ENCODE measurements around the gene PIK3CD. TPM values are rescaled to one million over a fixed set of nuclear protein-coding genes. Genes with fewer than 3 reads are reported as not detected.

The PIK3CD gene
- polyA plus RNA-seq, 1 of the 3 experiments (the other 2 are of a cell fraction), result 6.0 TPM

DNA sequence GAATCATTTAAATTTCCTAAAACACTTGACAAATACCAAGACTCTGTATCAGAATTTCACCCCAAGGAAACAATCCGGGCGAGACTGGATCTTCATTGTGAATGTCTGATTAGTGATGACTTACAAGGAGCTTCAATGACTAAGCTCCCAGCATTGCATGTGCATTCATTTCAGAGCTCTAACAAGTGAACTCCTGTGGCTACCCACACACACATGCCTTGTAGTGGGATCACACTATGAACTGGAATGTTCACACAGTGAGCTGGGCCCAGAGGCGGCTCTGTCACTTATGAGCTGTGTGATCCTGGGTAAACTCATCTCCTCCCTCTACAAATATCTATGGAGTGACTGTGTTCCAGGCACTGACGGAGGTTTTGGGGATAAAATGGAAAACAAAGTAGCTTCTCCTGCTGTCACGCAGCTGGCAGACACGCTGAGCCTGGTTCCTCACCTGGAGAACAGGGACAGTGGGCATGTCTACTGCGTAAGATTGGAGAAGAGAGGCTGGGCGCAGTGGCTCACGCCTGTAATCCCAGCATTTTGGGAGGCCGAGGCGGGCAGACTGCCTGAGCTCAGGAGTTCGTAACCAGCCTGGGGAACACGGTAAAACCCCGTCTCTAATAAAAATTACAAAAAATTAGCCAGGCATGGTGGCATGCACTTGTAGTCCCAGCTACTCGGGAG, 115.4 kb downstream of the PIK3CD start:
- H3K36me3 ChIP-seq (replicated peaks in 1 of 2; ENCODE audit: control insufficient read depth in 1 of 2, insufficient read depth in 2 of 2, low read length in 1 of 2), result no peaks in the 10 kb centered on the region
- peaks cover 0 to 15% of the 10 kb centered on the region in 2 experiments; a peak in 1 of 4 replicates for H3K4me1 ChIP-seq (ENCODE audit: control insufficient read depth in 1 of 2, insufficient read depth in 2 of 2, low read depth in 1 of 2, low read length in 1 of 2)
- ChIA-PET CTCF (interaction anchor here (1.2 to 2.1 kb wide), 4 partner anchors 15 to 100 kb away, joined by 3 to 10 read pairs (median 4); no protein-coding TSS in a partner anchor), POLR2A (no interaction called here)
- H3K27ac ChIP-seq (ENCODE audit: low read depth in 2 of 2, low read length in 1 of 2), result peak overlapping the region in 1 of 2 experiments; percentile 93; a peak in 2 of 4 replicates
- H2AFZ ChIP-seq (ENCODE audit: low read depth), result no peak overlapping the region
- peaks cover 33% of the 10 kb centered on the region for H3F3A ChIP-seq (replicated peaks; ENCODE audit: insufficient read depth)
- no peaks in the 10 kb centered on the region for H3K9me2 ChIP-seq
- no peaks in the 10 kb centered on the region for H3K27me3 ChIP-seq (ENCODE audit: insufficient read depth)
- peaks cover 37% of the 10 kb centered on the region for H3K79me2 ChIP-seq (ENCODE audit: insufficient read depth)
- 77% methylated on average over 14 of the region's 15 CpGs for WGBS (ENCODE audit: low lambda C conversion rate)
- H3K4me2 ChIP-seq, result no peak overlapping the region
- H3K4me3 ChIP-seq (ENCODE audit: low read depth in 2 of 2, low read length in 1 of 2), result no peak overlapping the region
- H3K9me3 ChIP-seq, result no peaks in the 10 kb centered on the region
- H3K9ac ChIP-seq, result peak overlapping the region; percentile 40; the same call in 1 of the 2 replicates
- no peak for DNase-seq
- 0 out of 2 replicates have a peak, but pooled peaks cover 3% of the 10 kb centered on the region for H4K20me1 ChIP-seq (ENCODE audit: insufficient read depth)
- no peak; the same call in 1 of the 2 replicates for TF ChIP-seq POLR2AphosphoS5 (IDR thresholded peaks at IDR 0.05; ENCODE audit: low read depth, low read length)
- TF ChIP-seq YY1 (IDR thresholded peaks at IDR 0.05; ENCODE audit: low read depth), result no peak
- peak; percentile 55; the same call in 1 of the 2 replicates for TF ChIP-seq SIN3A (IDR thresholded peaks at IDR 0.05; ENCODE audit: borderline replicate concordance, low read depth, low read length)
- no peak for TF ChIP-seq GABPA (IDR thresholded peaks at IDR 0.05; ENCODE audit: low read depth)
- TF ChIP-seq MEF2A (IDR thresholded peaks at IDR 0.05; ENCODE audit: borderline replicate concordance, low read depth), result no peak
- TF ChIP-seq TEAD4 (IDR thresholded peaks at IDR 0.05; ENCODE audit: borderline replicate concordance, insufficient read depth), result no peak
- TF ChIP-seq RFX5 (IDR thresholded peaks at IDR 0.05; ENCODE audit: low read length), result no peak
- peak; percentile 63 for TF ChIP-seq TCF12 (IDR thresholded peaks at IDR 0.05)
- TF ChIP-seq RXRA (IDR thresholded peaks at IDR 0.05; ENCODE audit: borderline replicate concordance, low read depth), result no peak
- no peak for TF ChIP-seq RCOR1 (IDR thresholded peaks at IDR 0.05; ENCODE audit: low read length)
- TF ChIP-seq, protein P1, sequence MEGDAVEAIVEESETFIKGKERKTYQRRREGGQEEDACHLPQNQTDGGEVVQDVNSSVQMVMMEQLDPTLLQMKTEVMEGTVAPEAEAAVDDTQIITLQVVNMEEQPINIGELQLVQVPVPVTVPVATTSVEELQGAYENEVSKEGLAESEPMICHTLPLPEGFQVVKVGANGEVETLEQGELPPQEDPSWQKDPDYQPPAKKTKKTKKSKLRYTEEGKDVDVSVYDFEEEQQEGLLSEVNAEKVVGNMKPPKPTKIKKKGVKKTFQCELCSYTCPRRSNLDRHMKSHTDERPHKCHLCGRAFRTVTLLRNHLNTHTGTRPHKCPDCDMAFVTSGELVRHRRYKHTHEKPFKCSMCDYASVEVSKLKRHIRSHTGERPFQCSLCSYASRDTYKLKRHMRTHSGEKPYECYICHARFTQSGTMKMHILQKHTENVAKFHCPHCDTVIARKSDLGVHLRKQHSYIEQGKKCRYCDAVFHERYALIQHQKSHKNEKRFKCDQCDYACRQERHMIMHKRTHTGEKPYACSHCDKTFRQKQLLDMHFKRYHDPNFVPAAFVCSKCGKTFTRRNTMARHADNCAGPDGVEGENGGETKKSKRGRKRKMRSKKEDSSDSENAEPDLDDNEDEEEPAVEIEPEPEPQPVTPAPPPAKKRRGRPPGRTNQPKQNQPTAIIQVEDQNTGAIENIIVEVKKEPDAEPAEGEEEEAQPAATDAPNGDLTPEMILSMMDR (IDR thresholded peaks at IDR 0.05), result no peak
- TF ChIP-seq, protein P2, sequence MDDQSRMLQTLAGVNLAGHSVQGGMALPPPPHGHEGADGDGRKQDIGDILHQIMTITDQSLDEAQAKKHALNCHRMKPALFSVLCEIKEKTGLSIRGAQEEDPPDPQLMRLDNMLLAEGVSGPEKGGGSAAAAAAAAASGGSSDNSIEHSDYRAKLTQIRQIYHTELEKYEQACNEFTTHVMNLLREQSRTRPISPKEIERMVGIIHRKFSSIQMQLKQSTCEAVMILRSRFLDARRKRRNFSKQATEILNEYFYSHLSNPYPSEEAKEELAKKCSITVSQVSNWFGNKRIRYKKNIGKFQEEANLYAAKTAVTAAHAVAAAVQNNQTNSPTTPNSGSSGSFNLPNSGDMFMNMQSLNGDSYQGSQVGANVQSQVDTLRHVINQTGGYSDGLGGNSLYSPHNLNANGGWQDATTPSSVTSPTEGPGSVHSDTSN (IDR thresholded peaks at IDR 0.05), result peak; percentile 48; the same call in 1 of the 2 replicates
- TF ChIP-seq CHD2 (IDR thresholded peaks at IDR 0.05; ENCODE audit: low read length, partially characterized antibody), result no peak
- TF ChIP-seq, protein P3, sequence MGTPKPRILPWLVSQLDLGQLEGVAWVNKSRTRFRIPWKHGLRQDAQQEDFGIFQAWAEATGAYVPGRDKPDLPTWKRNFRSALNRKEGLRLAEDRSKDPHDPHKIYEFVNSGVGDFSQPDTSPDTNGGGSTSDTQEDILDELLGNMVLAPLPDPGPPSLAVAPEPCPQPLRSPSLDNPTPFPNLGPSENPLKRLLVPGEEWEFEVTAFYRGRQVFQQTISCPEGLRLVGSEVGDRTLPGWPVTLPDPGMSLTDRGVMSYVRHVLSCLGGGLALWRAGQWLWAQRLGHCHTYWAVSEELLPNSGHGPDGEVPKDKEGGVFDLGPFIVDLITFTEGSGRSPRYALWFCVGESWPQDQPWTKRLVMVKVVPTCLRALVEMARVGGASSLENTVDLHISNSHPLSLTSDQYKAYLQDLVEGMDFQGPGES (IDR thresholded peaks at IDR 0.05; ENCODE audit: low read depth, low read length), result no peak
- TF ChIP-seq FOXM1 (IDR thresholded peaks at IDR 0.05; ENCODE audit: low read depth), result no peak
- TF ChIP-seq, protein P4, sequence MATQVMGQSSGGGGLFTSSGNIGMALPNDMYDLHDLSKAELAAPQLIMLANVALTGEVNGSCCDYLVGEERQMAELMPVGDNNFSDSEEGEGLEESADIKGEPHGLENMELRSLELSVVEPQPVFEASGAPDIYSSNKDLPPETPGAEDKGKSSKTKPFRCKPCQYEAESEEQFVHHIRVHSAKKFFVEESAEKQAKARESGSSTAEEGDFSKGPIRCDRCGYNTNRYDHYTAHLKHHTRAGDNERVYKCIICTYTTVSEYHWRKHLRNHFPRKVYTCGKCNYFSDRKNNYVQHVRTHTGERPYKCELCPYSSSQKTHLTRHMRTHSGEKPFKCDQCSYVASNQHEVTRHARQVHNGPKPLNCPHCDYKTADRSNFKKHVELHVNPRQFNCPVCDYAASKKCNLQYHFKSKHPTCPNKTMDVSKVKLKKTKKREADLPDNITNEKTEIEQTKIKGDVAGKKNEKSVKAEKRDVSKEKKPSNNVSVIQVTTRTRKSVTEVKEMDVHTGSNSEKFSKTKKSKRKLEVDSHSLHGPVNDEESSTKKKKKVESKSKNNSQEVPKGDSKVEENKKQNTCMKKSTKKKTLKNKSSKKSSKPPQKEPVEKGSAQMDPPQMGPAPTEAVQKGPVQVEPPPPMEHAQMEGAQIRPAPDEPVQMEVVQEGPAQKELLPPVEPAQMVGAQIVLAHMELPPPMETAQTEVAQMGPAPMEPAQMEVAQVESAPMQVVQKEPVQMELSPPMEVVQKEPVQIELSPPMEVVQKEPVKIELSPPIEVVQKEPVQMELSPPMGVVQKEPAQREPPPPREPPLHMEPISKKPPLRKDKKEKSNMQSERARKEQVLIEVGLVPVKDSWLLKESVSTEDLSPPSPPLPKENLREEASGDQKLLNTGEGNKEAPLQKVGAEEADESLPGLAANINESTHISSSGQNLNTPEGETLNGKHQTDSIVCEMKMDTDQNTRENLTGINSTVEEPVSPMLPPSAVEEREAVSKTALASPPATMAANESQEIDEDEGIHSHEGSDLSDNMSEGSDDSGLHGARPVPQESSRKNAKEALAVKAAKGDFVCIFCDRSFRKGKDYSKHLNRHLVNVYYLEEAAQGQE (IDR thresholded peaks at IDR 0.05; ENCODE audit: low read depth, low read length), result no peak
- TF ChIP-seq GATA2 (CRISPR knock-in tag; IDR thresholded peaks at IDR 0.05), result no peak
- no peak for TF ChIP-seq RAD21 (IDR thresholded peaks at IDR 0.05; ENCODE audit: low read length)
- TF ChIP-seq MXI1 (IDR thresholded peaks at IDR 0.05; ENCODE audit: low read depth, low read length), result no peak
- TF ChIP-seq, protein P5, sequence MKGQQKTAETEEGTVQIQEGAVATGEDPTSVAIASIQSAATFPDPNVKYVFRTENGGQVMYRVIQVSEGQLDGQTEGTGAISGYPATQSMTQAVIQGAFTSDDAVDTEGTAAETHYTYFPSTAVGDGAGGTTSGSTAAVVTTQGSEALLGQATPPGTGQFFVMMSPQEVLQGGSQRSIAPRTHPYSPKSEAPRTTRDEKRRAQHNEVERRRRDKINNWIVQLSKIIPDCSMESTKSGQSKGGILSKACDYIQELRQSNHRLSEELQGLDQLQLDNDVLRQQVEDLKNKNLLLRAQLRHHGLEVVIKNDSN (IDR thresholded peaks at IDR 0.05; ENCODE audit: borderline replicate concordance, low read depth), result no peak
- peak; percentile 59 for TF ChIP-seq JUND (IDR thresholded peaks at IDR 0.05)
- 0 out of 2 replicates have a peak, but pooled peaks have one; percentile 19 for TF ChIP-seq NFIC (IDR thresholded peaks at IDR 0.05; ENCODE audit: borderline replicate concordance)
- no peak for TF ChIP-seq ELF1 (IDR thresholded peaks at IDR 0.05)
- TF ChIP-seq EZH2phosphoT487 (IDR thresholded peaks at IDR 0.05; ENCODE audit: borderline replicate concordance, low read depth), result no peak

Measured in SK-N-SH (cell line).